Measurements from ENCODE around the gene RNF207. TPM values are rescaled to one million over a fixed set of nuclear protein-coding genes. Genes with fewer than 3 reads are reported as not detected.

The RNF207 gene, protein sequence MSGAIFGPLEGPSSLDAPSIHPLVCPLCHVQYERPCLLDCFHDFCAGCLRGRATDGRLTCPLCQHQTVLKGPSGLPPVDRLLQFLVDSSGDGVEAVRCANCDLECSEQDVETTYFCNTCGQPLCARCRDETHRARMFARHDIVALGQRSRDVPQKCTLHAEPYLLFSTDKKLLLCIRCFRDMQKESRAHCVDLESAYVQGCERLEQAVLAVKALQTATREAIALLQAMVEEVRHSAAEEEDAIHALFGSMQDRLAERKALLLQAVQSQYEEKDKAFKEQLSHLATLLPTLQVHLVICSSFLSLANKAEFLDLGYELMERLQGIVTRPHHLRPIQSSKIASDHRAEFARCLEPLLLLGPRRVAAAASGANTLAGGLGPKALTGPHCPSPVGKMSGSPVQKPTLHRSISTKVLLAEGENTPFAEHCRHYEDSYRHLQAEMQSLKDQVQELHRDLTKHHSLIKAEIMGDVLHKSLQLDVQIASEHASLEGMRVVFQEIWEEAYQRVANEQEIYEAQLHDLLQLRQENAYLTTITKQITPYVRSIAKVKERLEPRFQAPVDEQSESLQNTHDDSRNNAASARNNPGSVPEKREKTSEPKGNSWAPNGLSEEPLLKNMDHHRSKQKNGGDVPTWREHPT
- polyA plus RNA-seq (1.7 and 3.5 TPM in 2 replicates), polyA minus RNA-seq (1.9 TPM in 2 replicates)

DNA sequence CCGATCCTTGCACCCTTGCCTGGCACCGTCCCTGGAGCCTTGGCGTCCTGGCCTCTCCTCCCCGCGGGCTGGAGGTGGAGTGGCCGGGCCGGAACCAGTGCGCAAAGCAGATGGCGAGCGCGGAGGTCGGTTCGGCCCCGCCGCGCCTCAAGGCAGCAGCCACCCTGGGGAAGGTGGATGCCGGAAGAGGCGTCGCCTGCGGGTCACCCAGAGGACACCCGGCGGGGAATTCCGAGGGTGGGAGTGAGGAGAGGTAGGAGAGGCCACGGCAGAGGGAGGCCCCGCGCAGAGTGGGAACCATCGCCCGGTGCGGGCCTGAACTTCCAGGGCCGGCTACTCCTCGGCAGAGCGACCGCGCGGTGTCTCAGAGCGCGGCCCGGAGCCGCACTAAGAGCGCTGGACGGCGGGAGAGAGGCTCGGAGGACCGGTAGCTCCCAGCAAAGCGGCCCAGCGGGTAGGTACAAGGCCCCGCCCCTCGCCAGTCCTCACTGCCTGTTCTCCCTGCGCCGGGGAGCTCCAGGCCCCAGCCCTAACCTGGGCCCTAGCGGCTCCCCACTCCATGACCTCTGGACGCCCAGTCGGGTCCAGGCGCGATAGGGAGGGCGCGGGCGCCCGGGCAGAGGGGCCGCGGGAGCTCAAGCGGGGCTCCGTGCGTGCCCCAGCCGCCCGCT is at the start of gene RNF207:
Gene RNF207, plus strand, starts transcription at position 271 of the 671 bp plus-strand sequence. CDS start 417 bp downstream, outside the sequence.
- Histone ChIP-seq H4K20me1 (ENCODE audit: insufficient read depth) (no peaks in the 10 kb centered on the region), H3F3A (ENCODE audit: insufficient read depth, low read length, poor library complexity, severe bottlenecking) (no peaks in the 10 kb centered on the region), H3K27ac (ENCODE audit: low read length) (no peak within 1 kb of the TSS), H3K4me3 (ENCODE audit: low read length) (peak within 1 kb of the TSS; percentile 25), H3K9ac (ENCODE audit: low read length) (no peak within 1 kb of the TSS), H3K9me2 (ENCODE audit: insufficient read depth, low read length) (no peaks in the 10 kb centered on the region), H3K27me3 (ENCODE audit: insufficient read depth, low read depth, low read length) (peaks cover 42% of the 10 kb centered on the region), H3K9me3 (ENCODE audit: low read length) (no peaks in the 10 kb centered on the region), H2AFZ (ENCODE audit: low read depth, low read length) (no peak within 1 kb of the TSS), H3K79me2 (replicated peaks; ENCODE audit: insufficient read depth, low read length) (no peaks in the 10 kb centered on the region), H3K36me3 (ENCODE audit: insufficient read depth, low read length) (no peaks in the 10 kb centered on the region), H3K4me2 (ENCODE audit: low read length) (no peak within 1 kb of the TSS)
- TF ChIP-seq TAF1 (IDR thresholded peaks at IDR 0.05; ENCODE audit: low read depth) (no peak), MXI1 (conservative IDR thresholded peaks at IDR 0.05; ENCODE audit: poor library complexity, severe bottlenecking) (no peak), POLR2AphosphoS5 (IDR thresholded peaks at IDR 0.05) (no peak), RAD21 (conservative IDR thresholded peaks at IDR 0.05) (no peak), SMC3 (conservative IDR thresholded peaks at IDR 0.05; ENCODE audit: poor library complexity) (no peak)
- TF ChIP-seq, protein P1, sequence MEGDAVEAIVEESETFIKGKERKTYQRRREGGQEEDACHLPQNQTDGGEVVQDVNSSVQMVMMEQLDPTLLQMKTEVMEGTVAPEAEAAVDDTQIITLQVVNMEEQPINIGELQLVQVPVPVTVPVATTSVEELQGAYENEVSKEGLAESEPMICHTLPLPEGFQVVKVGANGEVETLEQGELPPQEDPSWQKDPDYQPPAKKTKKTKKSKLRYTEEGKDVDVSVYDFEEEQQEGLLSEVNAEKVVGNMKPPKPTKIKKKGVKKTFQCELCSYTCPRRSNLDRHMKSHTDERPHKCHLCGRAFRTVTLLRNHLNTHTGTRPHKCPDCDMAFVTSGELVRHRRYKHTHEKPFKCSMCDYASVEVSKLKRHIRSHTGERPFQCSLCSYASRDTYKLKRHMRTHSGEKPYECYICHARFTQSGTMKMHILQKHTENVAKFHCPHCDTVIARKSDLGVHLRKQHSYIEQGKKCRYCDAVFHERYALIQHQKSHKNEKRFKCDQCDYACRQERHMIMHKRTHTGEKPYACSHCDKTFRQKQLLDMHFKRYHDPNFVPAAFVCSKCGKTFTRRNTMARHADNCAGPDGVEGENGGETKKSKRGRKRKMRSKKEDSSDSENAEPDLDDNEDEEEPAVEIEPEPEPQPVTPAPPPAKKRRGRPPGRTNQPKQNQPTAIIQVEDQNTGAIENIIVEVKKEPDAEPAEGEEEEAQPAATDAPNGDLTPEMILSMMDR (IDR thresholded peaks at IDR 0.05; ENCODE audit: poor library complexity, severe bottlenecking), result no peak

DNA sequence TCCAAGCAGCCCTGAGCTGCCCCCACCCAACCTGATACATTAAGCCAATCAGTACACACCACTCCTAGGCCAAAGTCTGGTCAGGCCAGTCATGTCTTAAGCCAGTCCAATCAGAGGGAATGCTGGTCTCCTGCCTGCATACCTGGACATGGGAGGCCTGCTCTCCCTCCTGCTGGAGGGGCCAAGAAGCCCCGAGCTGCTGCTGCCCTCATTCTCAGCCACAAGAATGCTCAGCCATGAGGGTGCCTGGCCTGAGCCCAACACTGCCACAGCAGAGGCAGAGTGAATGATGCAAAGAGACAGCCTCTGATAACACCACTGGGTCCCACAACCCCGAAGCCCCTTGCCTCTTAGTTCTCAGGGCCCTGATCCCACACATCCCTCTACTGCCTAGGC is 48.8 kb upstream of the RNF207 start:
- H3F3A ChIP-seq (ENCODE audit: insufficient read depth, low read length, poor library complexity, severe bottlenecking), result no peaks in the 10 kb centered on the region
- H3K9me2 ChIP-seq (ENCODE audit: insufficient read depth, low read length), result no peaks in the 10 kb centered on the region
- TF ChIP-seq, protein P2, sequence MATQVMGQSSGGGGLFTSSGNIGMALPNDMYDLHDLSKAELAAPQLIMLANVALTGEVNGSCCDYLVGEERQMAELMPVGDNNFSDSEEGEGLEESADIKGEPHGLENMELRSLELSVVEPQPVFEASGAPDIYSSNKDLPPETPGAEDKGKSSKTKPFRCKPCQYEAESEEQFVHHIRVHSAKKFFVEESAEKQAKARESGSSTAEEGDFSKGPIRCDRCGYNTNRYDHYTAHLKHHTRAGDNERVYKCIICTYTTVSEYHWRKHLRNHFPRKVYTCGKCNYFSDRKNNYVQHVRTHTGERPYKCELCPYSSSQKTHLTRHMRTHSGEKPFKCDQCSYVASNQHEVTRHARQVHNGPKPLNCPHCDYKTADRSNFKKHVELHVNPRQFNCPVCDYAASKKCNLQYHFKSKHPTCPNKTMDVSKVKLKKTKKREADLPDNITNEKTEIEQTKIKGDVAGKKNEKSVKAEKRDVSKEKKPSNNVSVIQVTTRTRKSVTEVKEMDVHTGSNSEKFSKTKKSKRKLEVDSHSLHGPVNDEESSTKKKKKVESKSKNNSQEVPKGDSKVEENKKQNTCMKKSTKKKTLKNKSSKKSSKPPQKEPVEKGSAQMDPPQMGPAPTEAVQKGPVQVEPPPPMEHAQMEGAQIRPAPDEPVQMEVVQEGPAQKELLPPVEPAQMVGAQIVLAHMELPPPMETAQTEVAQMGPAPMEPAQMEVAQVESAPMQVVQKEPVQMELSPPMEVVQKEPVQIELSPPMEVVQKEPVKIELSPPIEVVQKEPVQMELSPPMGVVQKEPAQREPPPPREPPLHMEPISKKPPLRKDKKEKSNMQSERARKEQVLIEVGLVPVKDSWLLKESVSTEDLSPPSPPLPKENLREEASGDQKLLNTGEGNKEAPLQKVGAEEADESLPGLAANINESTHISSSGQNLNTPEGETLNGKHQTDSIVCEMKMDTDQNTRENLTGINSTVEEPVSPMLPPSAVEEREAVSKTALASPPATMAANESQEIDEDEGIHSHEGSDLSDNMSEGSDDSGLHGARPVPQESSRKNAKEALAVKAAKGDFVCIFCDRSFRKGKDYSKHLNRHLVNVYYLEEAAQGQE (IDR thresholded peaks at IDR 0.05; ENCODE audit: borderline replicate concordance), result no peak
- no peak overlapping the region for H2AFZ ChIP-seq (ENCODE audit: low read depth, low read length)
- H3K27me3 ChIP-seq (ENCODE audit: insufficient read depth, low read depth, low read length), result no peaks in the 10 kb centered on the region
- peak overlapping the region; percentile 76 for H3K27ac ChIP-seq (ENCODE audit: low read length)
- peak overlapping the region; percentile 53 for H3K9ac ChIP-seq (ENCODE audit: low read length)
- peak overlapping the region; percentile 43 for H3K4me3 ChIP-seq (ENCODE audit: low read length)
- H3K9me3 ChIP-seq (ENCODE audit: low read length), result no peaks in the 10 kb centered on the region
- no peaks in the 10 kb centered on the region for H3K79me2 ChIP-seq (replicated peaks; ENCODE audit: insufficient read depth, low read length)
- no peaks in the 10 kb centered on the region for H4K20me1 ChIP-seq (ENCODE audit: insufficient read depth)
- no peaks in the 10 kb centered on the region for H3K36me3 ChIP-seq (ENCODE audit: insufficient read depth, low read length)
- H3K4me2 ChIP-seq (ENCODE audit: low read length), result no peak overlapping the region
